M059J (cell line): Measurements from ENCODE around the gene ARHGAP25. TPM values are rescaled to one million over a fixed set of nuclear protein-coding genes. Genes with fewer than 3 reads are reported as not detected.

Experiments used
- DNase-seq: peaks from one replicate; pipeline ENCODE4 v3.0.0-alpha.2; 2012; ENCODE audit warnings: low read depth
- total RNA-seq: library from RNA; depleted of rRNA; stranded (reverse); fragments of >200 nt; shearing (Covaris generic); gene quantifications from 2 replicates; pipeline ENCODE4 v1.2.3, GENCODE V29; 2014

The ARHGAP25 gene
- total RNA-seq, 1 experiment from 2014 or later, result 0.27 TPM

DNA sequence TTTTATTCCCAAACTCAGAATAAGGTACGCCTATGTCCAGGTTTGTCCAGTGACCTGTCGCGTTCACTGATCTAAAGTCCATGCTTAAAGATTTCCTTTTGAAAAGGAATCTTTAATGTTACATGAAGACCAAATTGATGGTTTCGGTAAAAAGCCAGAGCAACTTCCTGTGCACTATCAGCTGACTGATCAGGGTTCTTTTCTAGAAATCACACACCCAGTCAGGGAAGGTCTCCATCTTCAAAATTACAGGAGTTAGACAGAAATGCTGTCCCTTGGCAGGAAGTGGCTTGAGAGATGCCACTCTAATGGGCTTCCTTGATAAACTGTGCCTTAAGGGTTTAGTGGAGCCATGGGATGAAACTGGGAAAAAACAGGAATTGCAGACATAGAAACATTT, 14.7 kb upstream of the ARHGAP25 start:
- no peak for DNase-seq

DNA sequence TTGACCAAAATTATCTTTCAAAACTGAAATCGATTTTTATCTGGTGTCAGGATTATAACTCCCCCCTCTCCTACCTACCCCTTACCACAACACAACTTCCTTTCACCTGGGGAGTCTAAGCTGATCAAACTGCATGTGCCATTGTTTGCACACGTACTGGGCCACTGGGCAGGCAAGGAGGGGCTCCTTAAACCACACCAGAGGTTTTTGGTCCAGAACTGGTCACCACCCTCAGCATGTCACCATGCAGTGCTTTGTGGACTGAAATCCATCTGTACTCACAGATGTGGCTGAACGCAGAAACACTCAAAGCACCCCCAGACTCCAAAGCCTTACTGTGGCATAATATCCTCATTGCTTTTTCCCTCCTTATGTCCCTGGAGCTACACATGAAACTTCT, 13.9 kb upstream of the ARHGAP25 start:
- DNase-seq, result no peak

DNA sequence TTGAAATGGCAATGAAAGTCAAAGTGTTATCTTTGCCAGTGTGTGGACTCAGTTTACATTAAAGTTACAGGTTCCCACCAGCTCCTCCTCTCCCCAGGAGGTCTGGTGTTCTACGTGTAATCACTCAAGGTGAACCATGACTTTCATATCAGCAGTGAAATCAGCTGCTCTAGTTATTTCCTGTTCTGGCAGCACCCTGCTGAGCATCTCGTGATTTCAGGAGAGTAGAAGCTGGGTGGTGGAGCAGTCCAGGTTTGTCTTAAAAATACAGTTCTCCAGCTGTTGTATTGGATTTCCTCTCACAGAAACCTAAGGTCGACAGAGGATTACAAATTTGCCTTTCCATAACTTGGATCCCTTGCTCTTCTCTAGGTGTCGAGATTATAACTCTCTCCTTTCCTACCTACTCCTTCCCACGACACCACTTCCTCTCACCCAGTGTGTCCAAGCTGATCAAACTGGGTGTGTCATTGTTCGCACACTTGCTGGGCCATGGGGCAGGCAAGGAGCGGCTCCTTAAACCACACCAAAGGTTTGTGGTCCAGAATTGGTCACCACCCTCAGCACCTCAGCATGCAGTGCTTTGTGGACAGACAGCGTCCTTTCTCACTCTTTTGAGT, 13.0 kb upstream of the ARHGAP25 start:
- peak; percentile 26 for DNase-seq

DNA sequence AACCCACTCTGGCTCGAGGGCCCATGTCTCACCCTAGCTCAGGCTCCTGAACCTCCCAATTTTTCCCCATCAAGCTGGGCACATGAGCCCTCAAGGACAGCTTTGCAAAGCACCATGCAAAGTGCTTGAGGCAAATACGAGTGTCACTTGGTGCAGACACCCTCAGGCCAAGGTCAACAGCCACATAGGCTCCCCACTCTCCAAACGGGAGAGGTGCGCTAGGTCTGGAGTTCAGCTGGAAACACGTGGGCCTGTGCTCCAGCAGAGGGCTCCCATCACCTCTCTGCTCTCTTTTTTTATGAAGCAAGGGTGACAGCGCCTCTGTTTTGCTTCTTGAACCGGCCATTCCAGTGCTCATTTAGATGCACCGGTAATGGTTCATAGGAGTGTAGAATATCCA, 11.9 kb upstream of the ARHGAP25 start:
- DNase-seq, result no peak

DNA sequence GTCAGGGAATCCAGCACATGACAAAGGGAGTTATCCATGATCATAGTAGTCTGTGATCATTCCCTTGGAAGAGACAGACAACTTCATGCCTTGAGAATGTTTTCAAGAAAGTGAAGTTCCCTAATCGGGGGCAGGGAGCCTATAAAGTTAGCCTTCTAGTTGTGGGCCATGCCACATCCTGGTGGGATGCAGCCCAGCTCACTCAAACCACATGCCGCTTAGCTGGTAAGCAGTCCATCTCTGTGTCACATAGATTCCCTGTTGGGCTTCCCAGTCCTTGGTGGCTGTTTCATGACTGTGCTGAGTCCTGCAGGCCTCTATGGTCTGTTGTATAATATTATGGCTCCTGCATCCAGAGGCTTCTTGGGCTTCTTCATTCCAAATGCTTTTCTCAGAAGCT, 11.4 kb upstream of the ARHGAP25 start:
- DNase-seq, result no peak

DNA sequence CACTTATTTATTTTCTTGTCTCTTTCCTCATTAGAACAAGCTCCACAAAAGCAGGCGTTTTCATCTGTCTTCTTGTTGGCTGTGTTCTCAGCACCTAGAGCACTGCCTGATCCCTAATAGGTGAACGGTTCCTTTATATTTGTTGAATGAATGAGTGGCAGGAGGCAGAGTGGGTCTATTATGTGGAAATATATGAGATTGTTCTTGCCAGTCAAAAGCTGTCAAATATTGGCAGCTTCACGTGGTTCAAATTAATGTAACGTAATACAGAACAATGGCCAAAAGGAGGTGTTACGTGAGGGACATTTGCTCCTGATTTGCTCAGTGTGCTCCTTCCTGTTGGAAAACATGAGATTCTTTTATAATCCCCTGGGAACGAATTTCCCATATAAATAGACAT, 8.5 kb upstream of the ARHGAP25 start:
- no peak for DNase-seq

DNA sequence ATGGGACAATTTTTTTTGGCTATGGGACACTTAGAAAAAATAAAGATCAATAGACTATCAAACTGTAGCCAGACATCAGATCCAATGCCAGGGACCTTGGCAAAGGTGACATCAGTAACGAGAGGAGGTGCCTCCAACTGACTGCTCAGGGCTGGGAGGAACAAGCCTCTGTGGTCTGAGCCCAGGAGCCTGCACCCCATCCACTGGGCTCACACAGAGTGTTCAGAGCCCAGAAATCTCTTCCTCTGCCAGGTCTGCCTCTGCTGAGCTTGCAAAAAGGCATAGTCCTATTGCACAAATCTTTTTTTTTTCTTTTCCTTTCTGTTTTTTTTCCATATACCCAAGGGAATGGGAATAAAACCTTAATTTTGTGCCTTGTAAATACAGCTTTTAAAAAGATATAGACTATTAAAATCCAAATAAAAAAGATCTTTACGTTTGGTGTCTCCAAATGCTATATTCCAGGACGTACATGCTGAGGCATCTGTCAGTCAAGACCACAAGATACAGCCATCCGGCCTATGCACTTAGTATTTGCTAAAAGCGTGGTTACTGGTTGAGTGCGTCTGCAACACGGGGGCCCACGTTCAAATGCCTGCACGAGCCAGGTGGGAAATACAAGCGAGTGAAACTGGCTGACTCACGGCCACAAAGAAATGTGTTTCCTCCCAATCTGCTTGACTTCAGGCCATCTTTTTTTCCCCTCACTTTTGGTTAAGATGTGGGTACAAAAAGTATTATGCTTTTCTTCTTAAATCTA, 7.8 kb upstream of the ARHGAP25 start:
- peak; percentile 71 for DNase-seq

DNA sequence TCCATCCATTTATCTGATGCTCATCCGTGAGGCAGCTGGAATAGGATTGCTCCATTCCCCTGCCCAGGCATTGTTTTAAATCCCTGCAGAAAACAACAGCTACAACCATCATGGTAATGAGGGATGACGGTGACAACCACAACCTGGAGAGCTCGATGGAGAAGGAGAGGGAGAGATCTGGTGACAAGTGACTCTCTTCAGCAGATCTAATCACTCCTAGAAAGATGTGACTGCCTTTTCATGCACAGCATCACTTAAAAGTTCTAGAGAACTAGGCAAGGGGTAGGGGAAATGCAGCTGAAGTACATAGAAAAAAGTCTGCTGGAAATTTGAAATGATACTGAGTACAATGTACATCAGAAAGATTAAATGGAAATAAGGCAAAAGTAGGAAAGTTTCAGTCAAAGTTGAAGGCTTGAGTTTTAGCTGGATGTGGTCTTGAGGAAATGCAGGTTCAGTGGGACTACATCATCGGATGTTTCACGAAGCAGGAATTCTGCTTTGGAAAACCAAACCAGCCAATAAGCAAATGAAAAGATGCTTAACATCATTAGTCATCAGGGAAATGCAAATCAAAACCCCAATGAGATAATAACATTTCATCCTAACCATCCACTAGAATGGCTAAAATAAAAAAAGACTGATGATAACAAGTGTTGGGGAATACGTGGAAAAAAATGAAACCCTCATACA, 6.8 kb upstream of the ARHGAP25 start:
- peak; percentile 85 for DNase-seq

DNA sequence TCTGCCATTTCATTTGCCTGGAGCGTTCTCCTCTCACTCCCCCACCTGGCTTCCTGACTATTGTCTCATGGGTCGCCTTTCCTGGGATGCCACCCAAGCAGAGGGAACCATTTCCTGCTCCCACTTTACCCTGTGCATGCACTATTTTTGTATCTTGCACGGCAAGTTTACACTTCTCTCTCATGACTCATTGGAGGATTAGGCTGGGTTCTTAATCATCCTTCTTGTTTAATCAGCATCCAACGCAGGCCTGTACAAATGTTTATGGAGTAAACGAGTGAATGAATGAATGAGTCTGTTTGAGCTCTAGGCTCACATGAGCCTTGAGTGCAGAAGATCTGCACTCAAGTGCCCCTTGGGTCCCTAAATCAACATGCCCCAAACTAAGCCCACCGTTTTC, 3.8 kb upstream of the ARHGAP25 start:
- DNase-seq, result peak; percentile 83

DNA sequence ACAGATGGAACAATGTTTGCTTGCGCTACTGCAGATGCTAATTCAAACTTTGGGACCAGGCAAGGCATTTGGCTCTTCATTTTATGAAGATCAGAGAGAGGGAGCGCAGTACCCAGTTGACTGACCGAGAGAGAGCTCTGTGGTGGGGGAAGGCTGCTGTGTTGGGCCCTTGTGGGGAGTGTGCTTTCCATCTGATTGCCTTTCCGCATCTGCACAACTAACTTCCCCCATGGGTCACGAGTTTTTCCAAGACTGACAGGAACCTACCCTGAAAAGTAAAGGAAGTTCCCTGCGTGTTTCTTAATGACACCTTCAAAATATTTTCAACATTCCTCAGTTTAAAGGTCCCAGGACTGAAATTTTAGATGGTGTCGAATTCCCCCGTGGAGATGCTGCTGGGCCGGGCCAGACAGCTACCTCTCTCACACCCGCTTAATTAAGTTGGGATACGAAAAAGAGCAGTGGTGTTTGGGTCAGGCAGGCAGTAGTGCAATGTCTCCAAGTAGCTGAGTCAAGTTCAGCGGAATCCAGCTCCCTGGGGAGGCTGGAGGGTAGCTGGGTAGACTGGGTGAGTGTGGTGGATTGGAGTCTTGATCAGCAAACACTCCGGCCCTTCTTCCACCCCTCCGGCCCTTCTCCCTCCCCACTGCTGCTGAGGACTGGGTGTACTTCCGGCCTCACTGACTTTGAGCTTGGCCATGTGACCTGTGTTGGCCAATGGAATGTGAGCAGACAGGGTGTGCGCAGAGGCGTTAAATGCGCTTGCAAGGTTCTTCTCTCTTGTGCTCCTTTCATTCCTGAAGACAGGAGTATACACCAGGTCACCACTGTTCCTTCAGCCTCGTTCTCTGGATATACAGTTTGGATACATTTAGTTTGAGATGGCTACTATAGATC, 2.3 kb upstream of the ARHGAP25 start:
- DNase-seq, result no peak

DNA sequence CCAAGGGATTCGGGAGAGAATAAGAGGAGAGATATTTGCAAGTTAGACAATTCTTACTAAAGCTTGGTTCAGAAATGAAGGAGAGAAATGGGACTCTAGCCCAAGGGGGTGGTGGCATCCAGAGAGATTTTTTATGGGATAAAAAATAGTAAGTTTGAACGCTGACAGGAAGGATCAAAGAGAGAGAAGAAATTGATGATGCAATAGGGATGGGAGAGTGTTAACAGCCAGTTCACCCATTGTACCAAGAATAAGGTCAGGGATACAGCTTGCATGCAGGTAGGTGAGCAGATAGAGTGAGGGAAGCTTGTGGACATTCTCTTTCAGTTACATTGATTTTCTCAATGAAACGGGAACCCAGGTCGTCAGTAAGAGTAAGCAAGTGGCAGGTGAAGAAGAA, 1.2 kb upstream of the ARHGAP25 start:
- DNase-seq, result no peak

DNA sequence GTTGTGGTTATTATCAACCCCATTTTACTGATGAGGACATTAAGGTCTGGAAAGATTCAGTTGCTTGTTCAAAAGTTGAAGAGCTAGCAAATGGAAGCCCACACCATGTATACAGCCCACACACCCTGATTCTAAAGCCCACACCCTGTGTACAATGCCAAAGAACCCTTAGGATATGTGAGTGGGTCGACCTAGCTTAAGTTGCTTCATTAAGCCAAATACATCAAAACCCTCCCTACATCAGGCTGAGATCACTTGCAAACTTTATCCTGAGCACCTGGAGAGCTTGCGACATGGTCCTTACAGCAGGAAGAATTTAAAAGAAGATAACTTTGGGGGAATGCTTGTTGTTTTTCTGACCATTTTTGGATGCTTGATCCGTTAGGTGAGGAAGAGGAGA, 435 bp upstream of the ARHGAP25 start:
- no peak for DNase-seq

DNA sequence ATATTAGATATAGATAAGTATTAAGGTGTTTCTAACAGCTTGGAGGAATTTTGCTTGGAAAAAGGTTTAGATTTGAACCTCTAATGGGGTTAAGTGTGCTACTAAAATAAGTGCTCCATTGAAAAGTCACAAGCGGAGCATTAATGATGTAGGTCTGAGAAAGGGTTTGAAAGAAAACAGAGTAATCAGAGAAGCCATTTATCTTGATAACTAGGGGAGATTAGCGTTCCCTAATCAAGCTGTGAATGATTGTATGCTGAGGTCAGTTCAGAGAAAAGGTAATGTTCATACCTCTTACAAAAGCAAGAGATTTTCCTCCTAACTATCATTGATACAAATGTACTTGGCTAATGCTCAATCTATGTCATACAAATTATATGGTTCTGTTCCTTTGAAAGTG, 1.5 kb downstream of the ARHGAP25 start:
- DNase-seq, result no peak

DNA sequence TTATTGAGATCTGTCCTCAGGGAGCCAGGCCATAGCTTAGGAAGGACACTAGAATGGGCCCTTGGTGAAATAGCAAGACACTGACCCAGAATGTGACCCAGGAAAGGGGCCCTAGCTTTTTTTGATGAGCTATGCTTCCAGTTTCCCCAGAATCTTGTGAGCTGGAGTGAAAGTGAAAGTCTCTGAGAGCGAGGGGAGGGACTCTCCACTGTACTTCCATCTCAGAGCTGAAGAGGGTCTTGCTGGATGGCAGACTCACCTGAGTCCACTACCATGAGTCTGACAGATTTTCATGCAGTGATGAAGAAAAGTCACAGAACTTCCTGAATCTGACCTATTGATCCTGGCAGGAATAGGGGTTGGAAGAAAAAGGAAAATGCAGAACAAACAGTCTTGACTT, 3.1 kb downstream of the ARHGAP25 start:
- no peak for DNase-seq

DNA sequence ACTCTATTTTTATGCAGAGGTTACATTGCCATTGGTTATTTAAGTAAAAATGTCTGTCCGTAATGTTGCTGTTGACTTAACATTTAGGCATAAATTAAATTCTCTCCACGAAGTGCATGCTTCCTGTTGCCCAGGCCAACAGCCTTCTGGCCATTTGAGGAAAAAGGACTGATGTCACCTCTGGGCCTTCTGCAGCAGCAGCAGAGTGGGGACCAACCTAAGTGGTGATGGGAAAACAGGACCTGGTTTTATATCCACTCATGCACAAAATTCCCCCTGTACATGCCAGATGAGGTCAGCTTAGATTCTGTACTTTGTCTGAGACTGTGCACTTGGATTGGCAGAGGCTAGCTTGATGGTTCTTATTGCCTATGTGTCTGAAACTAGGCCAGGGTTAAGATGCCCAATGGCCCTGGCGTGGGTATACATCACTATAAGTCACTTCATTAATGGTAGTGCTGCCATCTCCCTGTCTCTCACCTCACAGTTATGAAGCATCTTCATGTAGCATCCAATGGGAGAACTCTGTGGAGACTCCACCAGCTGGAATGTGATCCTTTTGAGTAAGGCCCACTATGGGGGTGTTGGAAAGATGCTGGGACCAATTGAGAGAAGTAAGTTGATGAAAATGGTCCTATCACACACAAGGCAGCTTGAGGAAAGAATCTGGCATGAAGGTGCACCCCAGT, 4.4 kb downstream of the ARHGAP25 start:
- DNase-seq, result no peak

DNA sequence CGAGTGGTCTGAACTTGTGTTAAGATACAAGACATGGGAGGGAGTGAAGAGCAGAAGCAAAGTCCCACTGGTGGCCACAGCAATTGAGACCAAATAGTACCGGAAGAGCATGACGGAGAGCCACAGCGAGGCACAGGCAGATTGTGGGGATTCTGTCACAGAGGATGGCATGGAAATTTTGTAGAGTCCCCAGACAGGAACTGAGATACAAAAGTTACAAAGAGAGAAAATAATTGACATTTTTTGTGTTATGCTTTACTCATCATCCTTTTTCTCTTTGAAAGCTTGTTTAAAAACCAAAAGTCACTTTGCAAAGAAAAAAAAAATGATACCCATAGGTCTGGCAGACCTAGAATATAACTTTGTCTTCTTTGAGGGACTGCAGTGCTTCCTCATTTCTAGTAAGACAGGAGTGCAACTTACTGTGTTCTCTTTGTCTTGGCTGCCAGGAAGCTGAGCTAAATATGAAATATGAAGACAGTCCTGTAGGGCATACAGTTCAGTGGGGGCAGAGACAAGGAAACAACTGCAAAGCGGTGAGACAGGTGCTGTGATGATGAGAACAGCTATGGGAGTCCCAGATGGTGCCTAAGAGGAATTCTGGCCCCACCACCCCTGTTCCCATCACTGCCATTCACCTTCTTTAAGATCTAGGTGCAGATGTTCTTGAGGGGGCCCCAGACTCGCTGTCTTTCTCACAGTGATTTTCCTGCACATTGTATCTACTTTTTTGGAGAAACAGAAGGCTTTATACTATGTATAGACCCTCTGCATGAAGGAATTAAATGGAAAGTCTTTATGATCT, 5.2 kb downstream of the ARHGAP25 start:
- no peak for DNase-seq

DNA sequence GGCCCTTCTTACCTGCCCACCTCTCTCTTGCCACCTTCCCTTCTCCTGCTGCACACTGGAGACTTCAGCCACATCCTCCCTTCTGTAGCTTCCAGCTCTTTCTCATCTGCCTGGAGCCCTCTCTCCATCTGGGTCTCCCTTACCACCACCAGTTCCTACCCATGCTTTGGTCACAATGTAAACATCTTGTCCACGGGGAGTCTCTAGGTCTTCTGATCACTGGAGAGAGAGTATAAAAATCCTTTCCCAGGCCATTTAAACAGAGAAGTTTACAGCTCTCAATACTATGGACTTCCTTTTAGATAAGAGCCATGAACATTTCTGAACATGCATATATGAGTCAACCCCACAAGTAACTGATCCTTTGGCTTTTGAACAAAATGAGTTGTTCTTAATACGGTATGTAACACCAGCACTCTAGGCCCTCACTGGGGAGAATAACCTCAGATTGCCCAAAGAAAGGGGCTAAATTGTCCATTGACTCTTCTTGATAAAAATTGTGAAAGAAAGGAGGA, 5.8 kb downstream of the ARHGAP25 start:
- peak; percentile 9 for DNase-seq

DNA sequence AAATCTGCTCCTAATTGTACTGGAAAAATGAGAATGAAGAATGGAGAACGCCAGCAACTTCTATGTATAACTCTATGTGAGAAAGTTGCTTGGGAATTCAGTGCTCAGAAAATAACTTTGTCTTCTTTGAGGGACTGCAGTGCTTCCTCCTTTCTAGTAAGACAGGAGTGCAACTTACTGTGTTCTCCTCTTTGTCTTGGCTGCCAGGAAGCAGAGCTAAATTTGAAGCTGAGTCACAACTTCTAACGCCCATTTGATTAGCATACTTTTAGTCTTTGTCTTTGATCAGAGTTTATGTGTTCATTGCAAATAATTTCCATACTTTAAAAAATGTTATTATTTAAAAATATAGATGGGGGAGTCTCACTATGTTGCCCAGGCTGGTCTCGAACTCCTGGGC, 6.6 kb downstream of the ARHGAP25 start:
- peak; percentile 10 for DNase-seq

DNA sequence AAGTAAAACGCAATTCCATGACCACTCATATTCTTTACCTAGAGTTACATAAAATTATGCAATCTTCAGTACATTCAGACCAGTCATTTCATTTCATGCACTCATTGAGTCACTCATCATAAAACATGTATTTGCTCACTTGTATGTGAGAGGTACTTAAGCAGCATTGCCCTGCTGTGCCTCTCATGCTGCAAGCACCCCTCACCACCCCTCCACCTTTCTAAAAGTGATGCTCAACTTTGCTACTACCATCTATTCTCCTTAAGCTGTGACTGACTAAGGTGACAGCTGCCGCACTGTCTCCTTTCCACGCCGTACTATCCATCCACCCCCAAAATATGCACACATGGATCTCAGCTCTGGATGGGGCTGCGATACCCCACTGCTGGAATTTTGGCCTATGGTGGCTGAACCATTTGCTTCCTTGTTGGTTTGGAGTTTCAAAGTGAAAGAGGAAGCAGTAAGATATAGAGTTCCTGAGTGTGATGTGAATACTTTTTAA, 7.2 kb downstream of the ARHGAP25 start:
- no peak for DNase-seq
